ENCODE results near the gene SP2.

The SP2 gene

GRCh38 chr17:47895856-47896671 lies at the start of gene SP2:
SP2 (plus strand) TSS chr17:47896236; CDS start chr17:47896287, 51 bp downstream.
- peak; percentile 96 for DNase-seq (ENCODE audit: low read depth)

GRCh38 chr17:47846716-47847340 lies 49.2 kb upstream of the SP2 start:
- DNase-seq (ENCODE audit: low read depth) = no peak

- DNase-seq (ENCODE audit: low read depth) = no peak
Measured at GRCh38 chr17:47847341-47848197, 48.5 kb upstream of the SP2 start.

GRCh38 chr17:47848198-47848513 lies 47.9 kb upstream of the SP2 start:
- DNase-seq (ENCODE audit: low read depth) = no peak

GRCh38 chr17:47850373-47850691 lies 45.7 kb upstream of the SP2 start:
- DNase-seq (ENCODE audit: low read depth) = no peak

GRCh38 chr17:47850692-47851573 lies 45.1 kb upstream of the SP2 start, which contains the start of gene SP6:
SP6 (minus strand) TSS chr17:47851163; CDS start chr17:47848429, 2,734 bp downstream.
- DNase-seq (ENCODE audit: low read depth) = no peak

- no peak for DNase-seq (ENCODE audit: low read depth)
Measured at GRCh38 chr17:47851764-47852112, 44.3 kb upstream of the SP2 start.

GRCh38 chr17:47852113-47852949 lies 43.7 kb upstream of the SP2 start:
- DNase-seq (ENCODE audit: low read depth) = no peak

- no peak for DNase-seq (ENCODE audit: low read depth)
Measured at GRCh38 chr17:47853616-47854015, 42.4 kb upstream of the SP2 start.

- no peak for DNase-seq (ENCODE audit: low read depth)
Measured at GRCh38 chr17:47855737-47856136, 40.3 kb upstream of the SP2 start.

- DNase-seq (ENCODE audit: low read depth) = no peak
Measured at GRCh38 chr17:47856830-47857229, 39.2 kb upstream of the SP2 start.

- no peak for DNase-seq (ENCODE audit: low read depth)
Measured at GRCh38 chr17:47857551-47858455, 38.2 kb upstream of the SP2 start.

GRCh38 chr17:47860386-47860785 lies 35.6 kb upstream of the SP2 start:
- no peak for DNase-seq (ENCODE audit: low read depth)

- DNase-seq (ENCODE audit: low read depth) = no peak
Measured at GRCh38 chr17:47862621-47863440, 33.2 kb upstream of the SP2 start.

GRCh38 chr17:47864791-47865216 lies 31.2 kb upstream of the SP2 start:
- DNase-seq (ENCODE audit: low read depth) = no peak

- DNase-seq (ENCODE audit: low read depth) = no peak
Measured at GRCh38 chr17:47866941-47867340, 29.1 kb upstream of the SP2 start.

GRCh38 chr17:47867813-47868533 lies 28.1 kb upstream of the SP2 start:
- DNase-seq (ENCODE audit: low read depth) = no peak

- no peak for DNase-seq (ENCODE audit: low read depth)
Measured at GRCh38 chr17:47869114-47869513, 26.9 kb upstream of the SP2 start.

All from stimulated activated CD8-positive, alpha-beta memory T cell treated with anti-CD3 and anti-CD28 coated beads, Interleukin-15, amount 100 ng/mL, for 24 hours (primary cell).